GM19395 (cell line): ENCODE measurements around the gene RPS6KA5.
"Not testable (repeated sequence)": the region's sequence is repeated elsewhere in the genome, so short reads cannot be mapped to it uniquely, and the experiment has no call there.

ENCODE experiments used
- ATAC-seq: cut with Tn5 transposase; IDR thresholded peaks from one replicate; pipeline ENCODE4 v1.9.1; 2021; ENCODE audit warnings: mild to moderate bottlenecking, moderate library complexity; ENCODE audit not compliant: unreplicated experiment

The RPS6KA5 gene

DNA sequence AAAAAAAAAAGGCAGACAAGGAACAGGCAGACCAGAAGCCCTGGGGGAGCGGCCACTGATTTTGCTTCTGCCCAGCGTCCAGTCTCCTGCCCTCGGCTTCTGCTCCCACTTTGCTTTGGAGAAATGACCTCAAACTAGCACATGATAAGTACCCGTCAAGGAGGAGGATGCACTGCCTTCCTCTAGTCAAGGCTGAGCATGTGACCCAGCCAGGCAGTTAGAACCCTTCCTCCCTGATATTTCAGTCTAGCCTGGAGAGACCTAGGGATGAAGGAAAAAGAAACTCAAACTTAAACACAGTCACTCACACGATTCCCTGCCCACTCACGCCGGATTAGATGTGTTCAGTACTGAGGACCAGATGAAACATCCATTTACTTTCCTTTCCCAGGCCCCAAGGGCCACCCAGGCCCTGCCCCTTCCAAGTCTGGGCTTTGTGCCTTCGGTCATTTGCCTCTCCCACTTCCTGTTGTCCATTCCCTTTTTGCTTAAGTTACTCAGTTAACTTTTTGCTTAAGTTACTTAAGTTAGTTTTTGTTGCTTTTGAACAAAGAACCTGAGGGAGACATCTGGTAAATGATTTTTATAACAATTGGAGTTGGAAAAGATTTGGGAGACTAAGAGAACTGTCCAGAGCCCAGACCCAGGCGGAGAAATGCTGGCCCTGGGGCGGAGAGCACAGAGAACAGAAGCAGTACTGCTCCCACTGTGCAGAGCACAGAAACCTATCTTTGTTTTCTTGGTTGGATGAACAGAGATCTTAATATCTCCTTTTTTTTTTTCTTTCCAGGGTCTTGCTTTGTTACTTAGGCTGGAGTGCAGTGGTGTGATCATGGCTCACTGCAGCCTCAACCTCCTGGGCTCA is 221.2 kb downstream of the RPS6KA5 start:
- ATAC-seq: no peak

DNA sequence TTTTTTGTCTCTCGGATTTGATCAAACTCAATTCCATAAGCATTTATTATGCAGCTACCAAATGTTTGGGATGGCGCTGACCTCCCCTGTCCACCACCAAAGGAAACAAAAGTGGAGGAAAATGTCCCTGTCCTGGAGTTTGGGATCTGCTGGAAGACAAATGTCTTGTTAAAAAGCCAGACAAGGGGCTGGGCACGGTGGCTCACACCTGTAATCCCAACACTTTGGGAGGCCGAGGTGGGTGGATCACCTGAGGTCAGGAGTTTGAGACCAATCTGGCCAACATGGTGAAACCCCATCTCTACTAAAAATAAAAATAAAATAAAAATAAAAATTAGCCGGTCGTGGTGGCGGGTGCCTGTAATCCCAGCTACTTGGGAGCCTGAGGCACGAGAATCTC is 221.9 kb downstream of the RPS6KA5 start:
- not testable (repeated sequence) for ATAC-seq

DNA sequence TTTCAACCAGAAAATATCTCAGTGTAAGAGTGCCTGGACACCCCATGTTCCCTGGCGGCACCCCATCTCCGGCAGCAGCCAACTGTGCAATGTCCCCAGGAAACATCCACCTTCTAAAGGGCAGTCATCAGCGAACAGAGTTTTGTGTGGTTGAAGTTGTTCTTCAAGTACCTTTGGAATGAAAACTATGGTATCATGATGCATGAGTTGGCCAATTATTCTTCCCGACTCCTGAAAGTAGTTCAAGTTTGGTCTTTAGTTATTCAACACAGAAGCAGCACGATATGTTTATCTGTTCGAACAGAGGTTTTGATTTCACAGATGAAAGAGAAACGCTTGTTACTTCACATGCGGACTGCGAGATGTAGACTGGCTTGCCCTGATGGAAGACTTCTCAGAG is 223.1 kb downstream of the RPS6KA5 start:
- no peak for ATAC-seq

DNA sequence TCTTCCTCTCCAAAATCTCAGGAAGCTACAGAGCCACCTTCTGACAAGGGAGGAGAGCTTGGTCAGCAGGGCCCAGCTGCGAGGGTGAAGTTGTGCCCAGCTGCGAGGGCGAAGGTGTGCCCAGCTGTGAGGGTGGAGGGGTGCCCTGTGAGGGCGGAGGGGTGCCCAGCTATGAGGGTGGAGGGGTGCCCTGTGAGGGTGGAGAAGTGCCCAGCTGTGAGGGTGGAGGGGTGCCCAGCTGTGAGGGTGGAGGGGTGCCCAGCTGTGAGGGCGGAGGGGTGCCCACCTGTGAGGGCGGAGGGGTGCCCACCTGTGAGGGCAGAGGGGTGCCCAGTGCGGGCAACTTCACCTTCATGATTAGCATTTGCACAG is 223.8 kb downstream of the RPS6KA5 start:
- ATAC-seq: no peak

DNA sequence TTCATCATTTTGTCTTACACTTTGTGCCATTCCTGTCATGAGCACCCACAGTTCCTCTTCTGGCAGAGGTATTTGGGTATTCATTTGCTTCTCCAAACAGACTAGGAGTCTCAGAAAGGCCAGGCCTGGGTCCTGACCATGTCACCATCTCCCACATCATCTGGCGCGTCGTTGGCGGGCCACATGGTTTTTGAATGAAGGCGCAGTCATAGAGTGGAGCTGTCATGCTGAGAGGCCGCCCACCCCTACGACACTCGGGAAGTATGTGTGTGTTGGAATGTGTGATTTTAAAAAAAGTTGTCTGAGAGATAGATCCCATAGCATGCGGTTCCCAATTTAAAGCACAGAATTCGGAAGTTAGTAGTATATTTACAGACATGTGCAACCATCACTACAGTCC is 228.6 kb downstream of the RPS6KA5 start:
- no peak for ATAC-seq

DNA sequence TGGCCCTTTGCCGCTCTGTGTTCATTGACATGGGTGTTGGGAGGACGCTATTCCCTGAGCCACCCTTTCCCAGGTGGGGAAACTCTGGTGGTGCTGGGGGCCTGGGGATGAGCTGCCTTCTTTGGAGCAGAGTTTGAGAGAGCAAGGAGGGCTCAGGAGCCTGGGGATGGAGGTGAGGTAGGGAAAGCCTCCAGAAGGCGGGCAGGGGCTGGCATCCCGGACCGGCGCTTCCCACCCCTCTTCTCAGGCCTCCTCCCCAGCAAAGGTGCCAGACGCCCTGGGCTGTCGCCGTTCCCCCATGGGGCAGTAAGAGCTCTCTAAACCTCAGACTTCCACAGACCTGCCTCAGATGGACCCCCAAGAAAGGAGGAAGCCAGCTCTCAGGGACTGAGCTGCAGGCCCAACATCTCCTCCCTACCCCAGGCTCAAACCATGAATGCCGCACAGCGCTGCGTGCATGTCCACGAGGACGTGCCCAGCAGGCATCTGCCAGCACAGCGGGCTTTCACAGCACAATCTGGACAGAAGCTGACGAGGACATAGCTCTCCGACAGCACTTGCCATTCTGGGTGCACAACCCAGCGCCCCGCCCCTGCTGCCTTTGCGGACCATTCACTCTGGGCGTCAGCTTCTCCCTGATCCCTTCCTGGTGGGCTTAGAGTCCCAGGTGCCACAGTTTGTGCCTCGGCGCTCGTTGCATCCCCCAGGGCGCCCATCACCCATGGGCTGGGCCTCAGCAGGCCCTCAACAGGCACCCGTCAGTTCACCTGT is 229.3 kb downstream of the RPS6KA5 start:
- ATAC-seq: no peak

DNA sequence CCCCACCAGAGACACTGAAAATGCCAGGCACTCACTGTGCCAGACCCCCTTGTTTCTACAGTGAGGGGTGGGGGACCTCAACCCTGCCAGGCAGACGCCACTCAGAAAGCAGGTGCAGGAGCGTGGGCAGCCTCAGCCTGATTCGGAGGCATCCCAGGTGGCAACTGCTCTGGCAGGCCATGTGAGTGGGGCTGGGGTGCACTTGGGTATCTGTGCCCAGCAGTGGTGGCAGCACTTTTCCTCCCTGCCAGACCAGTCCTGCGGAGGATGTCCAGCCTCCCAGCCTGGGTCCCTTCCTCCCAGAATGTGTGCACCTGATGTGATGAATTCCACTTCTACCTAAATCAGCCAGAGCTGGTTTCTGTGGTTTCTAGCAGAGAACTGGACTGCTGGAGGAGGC is 230.8 kb downstream of the RPS6KA5 start:
- no peak for ATAC-seq

DNA sequence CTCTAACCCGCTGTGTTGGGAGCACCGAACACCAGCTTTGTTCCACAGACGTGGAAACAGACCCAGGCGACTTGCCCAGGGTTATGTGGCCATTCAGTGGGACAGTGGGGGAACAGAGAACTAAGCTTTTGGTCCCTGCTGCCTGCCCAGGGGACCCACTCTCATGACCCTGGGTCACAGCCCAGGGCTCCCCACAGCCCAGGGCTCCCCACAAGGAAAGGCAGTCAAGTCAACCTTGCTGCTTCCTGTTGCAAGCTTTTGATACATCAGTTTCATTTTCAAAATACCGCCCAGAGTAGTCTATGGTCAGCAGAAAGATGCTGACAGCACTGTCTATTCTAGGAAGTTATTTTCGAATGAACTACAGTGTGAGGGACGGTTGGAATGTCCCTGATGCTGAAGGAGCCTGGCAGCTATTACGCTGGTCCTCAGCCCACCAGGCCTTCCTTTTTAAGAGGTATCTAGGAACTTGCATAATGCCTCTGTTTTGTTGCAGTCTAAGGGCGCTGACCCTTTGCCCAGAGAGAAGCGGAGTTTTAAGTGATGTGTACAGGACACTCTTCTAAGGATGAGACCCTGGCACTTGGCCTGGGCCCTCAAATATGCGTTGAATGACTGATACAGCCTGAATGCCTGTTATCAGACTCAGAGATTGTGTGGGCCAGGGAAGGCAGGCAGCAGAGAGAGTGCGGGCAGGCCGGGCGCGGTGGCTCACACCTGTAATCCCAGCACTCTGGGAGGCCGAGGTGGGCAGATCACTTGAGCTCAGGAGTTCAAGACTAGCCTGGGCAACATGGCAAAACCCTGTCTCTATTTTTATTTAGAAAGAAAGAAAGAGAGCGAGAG is 231.6 kb downstream of the RPS6KA5 start:
- ATAC-seq: peak; percentile 48

DNA sequence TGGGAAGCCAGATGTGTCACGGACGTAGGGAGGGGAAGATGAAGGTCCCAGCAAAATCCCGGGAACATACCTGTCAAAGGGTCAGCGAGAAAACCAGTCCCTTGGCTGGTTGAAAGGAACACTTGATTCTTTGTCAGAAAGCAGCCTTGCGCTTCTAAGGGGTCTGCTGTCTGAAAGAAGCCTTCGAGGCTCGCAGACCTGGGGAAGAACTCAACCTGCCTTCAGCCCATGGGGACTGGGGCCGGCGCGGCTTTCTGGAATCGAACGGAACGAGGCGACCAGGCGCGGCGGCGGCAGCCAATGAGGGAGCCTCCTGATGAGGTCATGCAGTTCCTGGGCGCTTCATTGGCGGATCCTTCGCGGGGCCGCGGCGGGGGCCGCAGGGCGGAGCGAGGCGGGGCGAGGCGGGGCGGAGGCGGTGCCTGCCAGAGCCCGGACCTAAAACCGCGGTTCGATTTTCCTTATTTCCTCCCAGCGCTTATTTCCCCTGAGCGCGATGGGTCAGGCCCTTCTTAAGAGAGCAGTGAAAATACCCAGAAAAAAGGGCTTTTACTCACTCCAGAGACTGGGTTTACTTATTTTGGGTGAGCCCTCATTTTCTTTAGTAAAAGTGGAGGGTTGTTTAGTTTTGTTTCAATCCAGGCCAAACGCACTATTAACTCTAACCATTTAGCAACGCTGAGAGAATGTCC is 232.4 kb downstream of the RPS6KA5 start:
- ATAC-seq: peak; percentile 98

DNA sequence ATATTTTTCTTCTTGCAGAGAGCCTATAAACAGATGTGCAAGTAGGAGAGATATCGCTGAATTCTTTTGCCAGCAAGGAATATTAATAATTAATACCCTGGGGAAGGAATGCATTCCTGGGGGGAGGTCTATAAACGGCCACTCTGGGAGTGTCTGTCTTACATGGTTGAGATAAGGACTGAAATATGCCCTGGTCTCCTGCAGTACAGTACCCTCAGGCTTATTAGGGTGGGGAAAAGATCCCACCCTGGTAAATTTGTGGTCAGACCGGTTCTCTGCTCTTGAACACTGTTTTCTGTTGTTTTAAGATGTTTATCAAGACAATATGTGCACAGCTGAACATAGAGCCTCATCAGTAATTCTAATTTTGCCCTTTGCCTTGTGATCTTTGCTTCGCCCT is 236.9 kb downstream of the RPS6KA5 start:
- ATAC-seq: not testable (repeated sequence)

DNA sequence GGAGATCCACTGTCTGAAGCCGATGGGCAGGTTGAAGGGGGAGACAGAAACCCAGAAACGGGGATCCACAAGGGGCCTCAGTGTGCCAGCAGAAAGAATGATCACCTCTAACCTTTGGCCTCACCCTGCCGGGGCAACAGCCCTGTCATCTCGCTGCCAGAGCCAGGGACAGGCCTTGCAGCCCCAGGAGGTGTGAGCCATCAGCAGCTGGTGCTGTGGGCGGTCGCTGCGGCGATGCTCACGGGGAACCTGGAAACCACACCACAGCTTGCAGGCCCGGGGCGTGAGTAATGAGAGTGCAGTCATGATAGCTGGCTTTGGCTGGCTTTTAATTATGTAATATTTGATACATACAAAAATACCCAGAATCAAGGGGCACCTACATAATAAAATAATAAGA is 239.5 kb downstream of the RPS6KA5 start:
- peak; percentile 78 for ATAC-seq

DNA sequence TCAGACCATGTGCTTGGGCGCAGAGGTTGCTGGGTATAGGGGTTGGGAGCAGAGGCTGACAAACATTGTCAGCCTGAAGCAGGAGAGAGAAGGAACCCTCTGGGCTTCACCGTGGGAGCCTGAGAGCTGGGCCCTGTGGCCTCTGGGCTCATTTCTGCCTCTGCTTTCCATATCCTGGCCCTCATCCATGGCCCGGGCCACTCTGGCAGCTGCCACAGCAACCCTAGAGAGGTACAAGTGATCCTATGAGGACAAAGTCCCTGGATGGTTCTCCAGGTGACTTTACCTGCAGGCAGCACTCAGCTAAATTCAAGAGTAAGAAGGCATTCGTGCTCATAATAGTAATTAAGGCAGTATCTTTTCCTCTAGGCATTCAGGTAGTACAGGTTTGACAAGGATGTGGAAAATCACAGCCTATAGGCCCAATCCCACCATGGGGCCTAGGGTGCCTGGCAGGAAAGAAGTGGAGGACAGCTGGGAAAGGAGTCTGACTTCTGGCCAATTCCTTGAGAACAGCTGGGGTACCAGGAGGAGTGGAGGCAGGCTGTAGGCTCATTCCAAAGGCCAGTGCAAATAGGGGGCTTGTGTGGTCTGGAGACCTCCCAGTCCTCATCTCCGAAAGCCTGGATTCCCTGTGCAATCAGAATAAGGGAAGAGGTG is 240.6 kb downstream of the RPS6KA5 start:
- no peak for ATAC-seq

DNA sequence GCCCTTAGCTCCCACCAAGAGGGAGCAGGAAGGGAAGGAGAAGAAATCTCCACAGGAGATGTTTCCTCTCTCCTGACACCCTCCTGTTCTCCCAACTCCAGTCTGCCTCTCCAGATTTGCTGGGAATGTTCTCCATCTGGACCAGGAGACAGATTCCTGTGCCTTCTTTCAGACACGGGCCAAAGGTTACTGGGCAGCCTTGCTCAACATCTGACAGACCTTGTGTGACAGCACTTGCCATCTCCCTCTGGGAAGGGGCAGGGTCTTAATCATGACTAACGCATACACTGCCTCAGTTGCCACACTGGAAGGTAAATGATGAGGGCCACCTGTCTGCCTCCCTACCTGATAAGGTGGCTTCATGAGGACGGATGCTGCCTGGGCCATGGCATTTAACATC is 241.7 kb downstream of the RPS6KA5 start:
- no peak for ATAC-seq

DNA sequence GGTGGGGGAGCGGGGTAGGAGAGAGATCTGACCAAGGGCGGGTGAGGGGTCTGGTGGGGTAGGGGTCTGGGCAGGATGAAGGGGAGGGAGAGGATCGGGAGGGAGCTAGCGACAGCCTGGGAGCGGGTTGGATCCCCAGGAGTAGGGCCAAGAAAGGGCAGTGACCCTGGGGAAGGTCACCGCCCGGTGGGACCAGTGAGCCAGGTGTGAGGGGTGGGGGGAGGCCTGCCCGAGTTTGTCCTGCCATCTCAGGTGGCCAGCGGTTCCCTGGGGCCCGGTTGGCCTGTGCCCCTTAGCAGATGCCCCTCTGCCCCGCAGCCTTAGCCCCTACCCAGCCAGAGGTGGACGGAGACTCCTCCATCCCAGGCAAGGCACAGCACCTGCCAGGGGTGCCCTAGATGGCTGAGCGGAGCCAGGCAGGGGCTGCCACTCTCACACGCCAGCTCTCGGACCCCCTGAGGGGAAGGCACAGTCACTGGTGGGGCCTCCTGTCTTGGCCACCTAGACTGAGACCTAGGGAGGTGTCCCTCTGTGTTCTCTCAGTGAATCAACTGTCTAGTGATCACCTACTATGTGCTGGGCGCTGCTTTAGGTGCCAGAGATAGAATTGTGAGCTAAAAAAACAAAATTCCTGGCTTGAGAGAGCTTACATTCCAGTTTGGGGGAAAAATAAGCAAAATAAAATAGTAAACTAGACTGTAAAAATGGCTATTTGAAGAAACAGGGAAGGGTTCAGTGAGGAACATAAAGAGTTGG is 243.6 kb downstream of the RPS6KA5 start:
- no peak for ATAC-seq

DNA sequence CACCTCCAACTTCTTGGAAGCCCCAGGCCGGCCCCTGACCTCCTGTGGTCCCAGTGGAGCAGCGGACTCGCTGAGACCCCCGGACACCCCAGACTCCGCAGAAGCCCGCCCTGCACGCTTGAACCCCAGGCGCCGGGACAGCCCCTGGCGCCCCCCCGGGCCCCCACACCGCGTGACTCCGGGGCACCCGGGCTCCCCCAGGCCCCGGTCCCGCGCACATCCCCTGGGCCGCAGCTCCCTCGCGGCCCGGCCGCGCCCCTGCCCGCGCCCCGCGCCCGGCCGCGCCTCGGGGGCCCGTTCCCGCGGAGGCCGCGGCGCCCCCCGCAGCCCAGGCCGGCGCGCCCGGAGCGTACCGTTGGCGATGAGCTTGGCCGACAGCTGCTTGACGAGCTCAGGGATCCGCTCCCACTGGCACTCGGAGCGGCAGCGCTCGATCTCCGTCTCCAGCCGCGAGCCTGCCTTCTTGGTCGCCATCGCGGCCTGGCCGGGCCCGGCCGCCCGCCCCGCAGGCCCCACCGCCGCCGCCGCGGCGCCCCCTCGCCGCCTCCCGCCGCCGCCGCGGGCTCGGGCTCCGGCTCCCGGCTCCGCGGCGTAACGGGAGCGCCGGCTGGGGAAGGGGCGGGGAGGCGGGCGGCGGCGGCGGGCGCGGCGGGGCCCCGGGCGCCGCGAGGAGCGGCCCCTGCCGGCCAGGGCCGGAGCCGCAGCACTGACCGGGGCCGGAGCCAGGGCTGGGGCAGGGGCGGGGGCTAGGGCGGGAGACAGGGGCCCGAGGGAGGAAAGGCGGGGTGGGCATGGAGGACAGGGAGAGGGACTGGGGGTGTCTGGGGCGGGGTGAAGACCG is 244.4 kb downstream of the RPS6KA5 start, which contains the start of gene TTC7B:
TTC7B (minus strand) TSS at position 609 of the 841 bp plus-strand sequence; CDS start at position 474, 135 bp downstream.
- ATAC-seq: peak; percentile 55

DNA sequence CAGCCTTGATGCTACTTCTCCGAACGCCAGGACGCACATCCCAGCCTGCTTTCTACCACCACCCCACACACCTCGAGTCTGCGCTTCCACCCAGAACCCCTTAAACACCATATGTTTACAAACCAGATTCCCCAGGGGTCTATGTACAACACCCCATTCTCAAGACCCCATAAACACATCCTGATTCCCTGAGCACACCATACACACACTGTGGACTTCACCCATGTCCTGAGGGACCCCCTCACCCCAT is 244.9 kb downstream of the RPS6KA5 start:
- no peak for ATAC-seq

DNA sequence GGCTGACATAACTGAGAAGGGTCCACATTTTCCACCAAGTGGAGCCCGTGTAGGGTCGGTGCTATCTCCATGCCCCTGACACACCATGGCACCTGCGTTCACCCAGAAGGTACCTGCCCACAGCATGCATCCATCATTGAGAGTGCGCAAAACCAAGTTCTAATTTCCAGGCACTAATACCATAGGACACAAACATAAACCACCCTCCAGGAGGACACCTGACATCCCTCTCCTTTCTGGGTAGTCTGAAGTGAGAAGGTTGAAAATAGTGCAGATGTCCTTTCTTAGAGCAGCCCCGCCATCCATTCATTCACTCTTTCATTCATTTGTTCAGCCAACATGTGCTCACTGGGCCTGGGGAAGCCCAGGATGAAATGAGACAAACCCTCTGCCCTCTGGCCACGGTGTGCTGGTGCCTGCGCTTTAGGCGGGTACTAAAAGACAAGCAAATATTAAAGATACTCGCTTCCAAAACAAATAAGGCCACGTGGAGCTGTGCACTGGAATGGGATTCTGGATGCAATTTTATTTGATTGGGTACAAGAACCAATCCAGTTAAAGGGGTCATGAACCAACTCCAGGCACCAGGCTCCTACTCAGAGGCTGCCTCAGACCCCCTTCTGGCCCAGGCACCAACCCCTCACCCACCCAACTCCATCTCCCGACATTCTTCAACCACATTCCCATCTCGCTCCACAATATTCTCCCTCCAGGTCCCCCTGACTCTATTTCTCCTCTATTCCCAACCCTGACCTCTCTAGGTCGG is 245.5 kb downstream of the RPS6KA5 start:
- no peak for ATAC-seq

DNA sequence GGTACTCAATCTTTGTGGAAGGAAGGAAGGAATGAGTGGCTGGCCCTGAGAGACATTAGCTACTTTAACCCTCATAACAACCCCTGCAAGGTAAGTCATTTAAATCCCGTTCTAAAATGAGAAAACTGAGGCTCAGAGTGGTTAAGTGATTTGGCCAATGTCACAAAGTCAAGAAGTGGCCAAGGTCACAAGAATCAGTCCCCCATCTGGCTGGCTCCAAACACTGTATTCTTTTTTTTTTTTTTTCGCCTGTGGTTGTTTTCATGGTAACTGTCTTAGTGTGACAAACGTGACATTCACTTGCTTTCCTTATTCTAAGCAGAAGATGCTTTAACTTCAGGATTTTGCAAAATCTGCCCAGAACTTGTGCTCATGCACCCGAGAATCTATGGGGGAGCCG is 247.0 kb downstream of the RPS6KA5 start:
- ATAC-seq: no peak
